NCI-H2171 treated with DMSO at 0.1 percent for 48 hours (cell line): Measurements from ENCODE around the gene PRKCZ.

Experiments
- DNase-seq: peaks from one replicate; lab custom pipeline; 2025; lab: John Stamatoyannopoulos, UW

Gene PRKCZ

DNA sequence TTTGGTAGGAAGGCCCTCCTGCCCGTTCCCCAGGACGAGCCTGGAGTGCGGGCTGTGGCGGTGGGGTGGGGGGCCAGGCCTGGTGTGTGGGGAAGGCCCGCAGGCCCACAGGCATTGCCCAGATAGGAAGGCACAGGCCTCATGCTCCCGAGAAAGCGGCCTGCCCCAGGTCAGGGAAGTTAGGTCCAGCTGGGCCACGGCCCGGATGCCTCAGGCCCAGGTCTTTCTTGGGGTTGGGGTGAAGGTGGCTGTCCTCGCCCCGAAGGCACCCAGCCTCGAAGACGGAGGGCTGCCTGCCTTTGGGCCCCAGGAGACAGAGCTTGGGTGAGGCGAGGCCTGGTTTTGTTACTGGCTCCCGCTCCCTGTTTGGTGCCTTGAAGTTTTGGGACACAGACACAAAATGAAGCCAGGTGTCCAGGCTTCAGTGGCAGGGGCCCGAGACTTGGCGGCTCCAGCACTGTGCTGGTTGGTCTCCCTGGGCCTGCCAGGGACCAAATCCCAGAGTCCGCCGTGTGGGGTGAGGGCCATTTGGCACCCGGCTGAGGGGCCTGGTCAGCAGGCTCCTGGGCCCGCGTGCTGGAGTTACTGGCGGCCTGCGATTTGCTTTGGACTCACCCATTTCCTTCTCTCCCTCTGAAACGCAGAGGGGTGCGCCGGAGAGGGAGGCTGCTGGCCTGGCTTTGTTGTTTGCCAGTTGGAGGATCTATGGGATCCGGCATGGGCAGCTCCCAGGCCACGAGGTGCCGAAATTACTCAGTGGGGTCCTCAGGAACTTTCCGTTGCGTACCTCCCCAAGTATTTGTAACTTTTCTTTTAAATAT, 179.9 kb downstream of the PRKCZ start:
- DNase-seq = no peak

DNA sequence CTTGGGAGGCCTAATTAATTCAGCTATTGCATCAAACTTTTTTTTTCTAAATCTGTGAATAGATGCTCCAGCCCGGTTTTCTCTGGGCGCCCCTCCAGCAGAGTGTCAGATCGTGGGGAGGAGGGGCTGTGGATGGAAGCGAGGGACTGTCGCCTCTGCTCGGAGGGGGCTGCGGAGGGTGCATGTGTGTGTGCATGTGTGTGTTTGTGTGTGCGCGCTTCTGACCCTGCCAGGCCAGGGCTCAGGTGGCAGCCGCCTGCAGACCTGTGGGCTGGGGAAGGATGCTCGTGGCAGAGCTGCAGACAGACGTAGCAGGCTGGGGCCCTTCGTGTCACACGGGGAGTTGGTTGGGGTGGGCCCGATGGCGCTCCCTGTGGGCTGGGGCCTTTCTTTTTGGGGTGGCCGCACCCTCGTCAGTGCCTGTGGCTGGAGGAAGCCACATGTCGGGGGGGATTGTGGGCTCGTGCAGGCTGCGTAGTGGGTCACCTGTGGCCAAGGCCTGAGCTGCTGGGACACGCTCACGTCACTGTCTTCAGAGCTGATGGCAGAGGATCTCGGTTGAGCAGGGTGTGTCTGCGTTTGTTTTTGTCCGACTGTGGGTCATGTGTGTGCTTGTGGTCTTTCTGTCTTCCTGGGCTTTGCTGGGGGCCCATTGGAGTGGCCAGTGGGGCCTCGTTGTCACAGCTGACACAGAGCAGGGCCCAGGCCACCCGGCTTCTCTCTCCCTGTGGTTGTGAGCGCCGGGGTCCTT, 180.7 kb downstream of the PRKCZ start:
- peak; percentile 13 for DNase-seq

DNA sequence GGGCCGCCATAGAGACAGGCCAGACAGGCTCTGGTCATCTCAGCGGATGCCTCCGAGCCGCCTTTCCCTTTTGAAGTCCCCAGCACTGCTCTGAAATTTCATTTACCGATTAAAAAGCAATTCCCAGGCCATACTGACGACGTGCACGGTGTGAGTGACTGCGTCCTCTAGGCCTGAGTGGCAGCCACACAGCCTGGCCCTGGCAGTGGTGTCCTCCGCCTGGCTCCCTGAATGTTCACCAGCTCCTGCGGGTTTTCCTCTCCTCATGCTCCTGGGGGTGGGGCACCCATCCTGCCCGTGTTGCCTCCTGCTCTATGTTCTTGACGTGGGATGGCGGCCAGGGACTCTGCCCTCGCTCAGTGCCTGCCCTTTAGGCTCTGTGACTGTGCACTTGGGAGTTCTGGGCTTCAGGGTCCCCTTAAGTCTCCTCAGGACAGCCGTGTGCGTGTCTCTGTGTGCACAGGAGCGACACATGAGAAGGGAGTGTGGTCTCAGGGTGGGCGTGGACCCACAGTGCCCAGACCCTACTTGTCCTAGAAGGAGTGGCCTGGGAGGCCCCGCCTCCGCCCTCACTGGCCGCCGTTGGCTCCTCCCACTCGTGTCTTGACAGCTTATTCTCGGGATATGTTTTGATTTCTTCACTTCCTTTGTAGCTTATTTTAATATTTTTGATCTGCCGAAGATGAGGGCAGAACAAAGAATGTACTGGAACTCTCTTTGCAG, 181.5 kb downstream of the PRKCZ start:
- no peak for DNase-seq

DNA sequence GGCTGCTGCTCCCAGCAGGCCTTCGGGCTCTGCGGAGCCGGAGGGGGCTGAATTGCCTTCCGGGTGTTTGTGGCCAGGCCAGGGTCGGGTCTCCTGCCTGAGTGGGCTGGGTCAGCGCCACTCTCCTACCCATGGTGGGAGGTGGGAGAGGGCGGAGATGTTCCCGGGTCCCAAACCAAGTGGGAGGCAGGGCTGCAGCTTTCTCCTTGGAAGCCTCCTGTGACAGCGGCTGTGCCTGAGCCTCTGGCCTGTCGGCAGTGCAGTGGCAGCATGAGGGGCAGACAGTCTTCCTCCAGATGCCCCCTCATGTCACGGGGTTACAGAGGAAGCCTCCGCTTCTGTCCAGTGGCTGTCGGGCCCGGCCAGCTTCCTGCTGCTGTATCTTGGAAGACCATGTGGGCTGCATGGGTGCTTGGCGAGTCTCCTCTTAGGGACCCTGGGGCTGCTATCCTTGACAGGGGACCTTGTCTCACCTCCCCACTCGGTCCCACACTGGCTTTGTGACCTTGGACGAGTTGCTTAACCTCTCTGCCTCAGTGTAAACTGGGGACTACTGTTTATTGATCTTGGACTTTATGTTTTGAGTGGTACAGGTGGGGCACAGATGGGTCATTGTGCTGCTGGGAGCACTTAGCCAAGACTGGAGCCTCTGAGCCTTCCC, 182.2 kb downstream of the PRKCZ start:
- no peak for DNase-seq

DNA sequence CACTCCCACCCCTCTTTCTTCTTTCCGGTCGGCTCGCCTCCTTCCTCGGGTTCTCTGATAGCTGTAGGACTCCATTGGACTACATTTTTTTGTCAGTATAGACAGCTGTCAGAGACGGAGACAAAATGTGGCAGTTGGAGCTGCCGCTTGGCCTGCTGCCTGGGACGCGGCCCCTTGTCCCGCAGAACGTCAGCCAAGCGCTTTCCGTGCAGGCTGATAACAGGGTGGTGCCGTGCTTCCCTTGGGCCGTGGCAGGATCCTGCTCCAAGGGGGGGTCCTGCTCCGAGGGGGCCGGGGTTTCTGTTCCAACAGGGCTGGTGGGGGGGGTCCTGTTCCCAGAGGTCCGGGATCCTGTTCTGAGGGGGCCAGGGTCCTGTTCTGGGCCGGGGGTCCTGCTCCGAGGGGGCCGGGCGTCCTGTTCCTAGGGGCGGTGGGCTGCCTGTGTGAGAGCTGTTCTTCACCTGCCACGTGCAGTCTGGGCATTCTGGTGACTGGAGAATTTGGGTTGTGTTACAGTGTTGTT, 182.8 kb downstream of the PRKCZ start:
- DNase-seq = peak; percentile 76

DNA sequence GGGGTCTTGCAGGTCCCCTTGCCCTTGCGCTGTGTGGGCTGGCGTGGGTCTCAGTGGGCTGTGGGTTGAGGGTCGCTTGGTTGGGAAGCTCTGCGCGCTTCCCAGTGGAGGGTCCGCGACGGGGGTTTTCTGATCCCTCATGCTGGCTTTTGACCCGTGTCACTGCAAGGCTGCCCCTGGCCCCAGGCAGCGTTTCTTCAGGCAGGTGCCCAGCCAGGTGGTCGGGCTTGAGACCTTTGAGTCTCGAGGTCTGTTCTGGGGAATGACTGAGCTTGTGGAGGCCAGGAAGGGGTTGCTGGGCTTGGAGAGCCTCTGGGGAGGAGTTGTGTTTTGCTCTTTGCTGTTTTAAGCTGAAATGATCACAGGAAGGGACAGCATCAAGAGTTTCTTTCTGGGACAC, 183.3 kb downstream of the PRKCZ start:
- no peak for DNase-seq

DNA sequence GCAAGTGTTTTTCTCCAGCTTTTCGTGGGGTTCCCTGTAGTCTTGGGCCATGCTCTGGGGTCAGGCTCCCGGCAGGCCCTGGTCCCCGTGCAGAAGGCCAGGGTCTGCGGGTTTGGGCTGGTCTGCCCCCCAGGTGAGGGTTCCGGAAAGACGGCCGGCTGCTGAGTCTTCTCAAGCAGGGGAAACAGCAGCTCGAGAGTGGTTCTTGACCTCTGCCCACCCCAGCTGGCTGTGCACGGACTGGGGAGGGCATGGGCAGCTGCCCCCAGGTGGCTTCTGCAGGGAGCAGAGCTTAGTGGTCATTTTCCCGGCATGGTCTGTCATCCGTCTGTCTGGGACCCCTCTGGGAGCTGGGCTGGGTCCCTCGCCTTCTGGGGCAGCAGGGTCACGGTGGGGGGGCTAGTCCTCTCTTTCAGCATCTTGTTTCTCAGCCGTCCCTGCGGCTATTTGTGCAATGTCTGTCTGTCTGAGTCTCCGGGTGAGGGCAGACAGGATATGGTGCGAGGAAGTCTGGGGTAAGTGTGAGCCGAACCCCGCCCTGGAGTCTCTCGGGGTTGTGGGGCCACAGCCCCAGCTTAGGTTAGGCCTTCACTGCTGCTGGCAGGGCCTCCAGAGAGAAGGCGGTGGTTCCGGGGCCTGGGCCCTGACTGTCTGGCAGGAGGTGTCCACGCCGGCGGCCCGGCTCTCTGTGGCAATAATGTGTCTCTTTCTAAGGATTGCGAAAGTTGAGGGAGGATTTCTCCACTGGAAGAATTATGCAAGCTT, 184.0 kb downstream of the PRKCZ start:
- DNase-seq = no peak

DNA sequence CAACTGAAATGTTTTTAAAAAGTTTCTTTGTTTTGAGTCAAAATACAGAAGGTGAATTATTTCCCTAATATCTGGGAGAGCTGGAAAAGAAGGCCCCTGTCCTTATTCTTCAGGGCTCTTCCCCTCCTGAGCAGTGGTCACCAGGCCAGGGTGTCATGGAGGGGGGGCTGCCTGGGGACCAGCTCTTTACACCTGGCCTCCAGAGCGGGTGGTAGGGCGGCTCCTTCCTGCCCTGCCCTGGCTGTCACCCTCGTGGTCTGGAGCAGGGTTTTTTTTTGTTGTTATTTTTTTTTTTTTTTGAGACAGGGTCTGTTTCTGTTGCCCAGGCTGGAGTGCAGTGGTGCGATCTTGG, 184.5 kb downstream of the PRKCZ start:
- no peak for DNase-seq
